Chondrocyte (in vitro differentiated cells): Measurements from ENCODE around the gene PDE11A. TPM values are rescaled to one million over a fixed set of nuclear protein-coding genes. Genes with fewer than 3 reads are reported as not detected.

ENCODE experiments used
- DNase-seq: peaks from one replicate; pipeline ENCODE4 v3.0.0; 2021; ENCODE audit warnings: mixed read lengths, low spot score
- H3K27ac Mint-ChIP-seq: one replicate; pipeline ENCODE4 v1.8.0; 2021; ENCODE audit warnings: mild to moderate bottlenecking, moderate library complexity, mixed read lengths; ENCODE audit not compliant: unreplicated experiment
- H3K27me3 Mint-ChIP-seq: 2 replicates; pipeline ENCODE4 v1.8.0; 2021; ENCODE audit warnings: low read depth, mixed read lengths
- H3K36me3 Mint-ChIP-seq: 2 replicates; pipeline ENCODE4 v1.8.0; 2021; ENCODE audit warnings: low read depth, mixed read lengths
- H3K4me1 Mint-ChIP-seq: 2 replicates; pipeline ENCODE4 v1.8.0; 2021; ENCODE audit warnings: low read depth, mild to moderate bottlenecking, mixed read lengths
- H3K4me3 Mint-ChIP-seq: one replicate; pipeline ENCODE4 v1.8.0; 2021; ENCODE audit warnings: mild to moderate bottlenecking, moderate library complexity, mixed read lengths; ENCODE audit not compliant: unreplicated experiment
- H3K9me3 Mint-ChIP-seq: 2 replicates; pipeline ENCODE4 v1.8.0; 2021; ENCODE audit warnings: low read depth, mixed read lengths
- CTCF ChIP-seq: fragments of 200-600 bp; sonication (generic); IDR thresholded peaks from 2 replicates; pipeline ENCODE4 v1.5.0; 2021; ENCODE audit warnings: antibody characterized with exemption, mild to moderate bottlenecking, moderate library complexity
- total RNA-seq: library from RNA; stranded (reverse); gene quantifications from 3 replicates; pipeline ENCODE4 v1.2.1, GENCODE V29; 2021

The PDE11A gene
- total RNA-seq, 1 donor from 2014 or later: 2.1 TPM

GRCh38 chr2:177606636-177607035 is 465.9 kb downstream of the PDE11A start:
- Mint-ChIP-seq H3K4me1 (peaks cover 16% of the 10 kb centered on the region), H3K9me3 (peaks cover 8% of the 10 kb centered on the region), H3K4me3 (no peak overlapping the region), H3K27ac (no peak overlapping the region), H3K27me3 (no peaks in the 10 kb centered on the region), H3K36me3 (no peaks in the 10 kb centered on the region)
- no peak for DNase-seq
- no peak for TF ChIP-seq CTCF

- Mint-ChIP-seq H3K27ac (no peak overlapping the region), H3K36me3 (no peaks in the 10 kb centered on the region), H3K4me1 (peaks cover 16% of the 10 kb centered on the region), H3K4me3 (peak overlapping the region; percentile 46), H3K27me3 (no peaks in the 10 kb centered on the region), H3K9me3 (peaks cover 8% of the 10 kb centered on the region)
- peak; percentile 91 for TF ChIP-seq CTCF
- DNase-seq: no peak
These were observed 468.1 kb downstream of the PDE11A start for GRCh38 chr2:177604271-177605065.

DNA sequence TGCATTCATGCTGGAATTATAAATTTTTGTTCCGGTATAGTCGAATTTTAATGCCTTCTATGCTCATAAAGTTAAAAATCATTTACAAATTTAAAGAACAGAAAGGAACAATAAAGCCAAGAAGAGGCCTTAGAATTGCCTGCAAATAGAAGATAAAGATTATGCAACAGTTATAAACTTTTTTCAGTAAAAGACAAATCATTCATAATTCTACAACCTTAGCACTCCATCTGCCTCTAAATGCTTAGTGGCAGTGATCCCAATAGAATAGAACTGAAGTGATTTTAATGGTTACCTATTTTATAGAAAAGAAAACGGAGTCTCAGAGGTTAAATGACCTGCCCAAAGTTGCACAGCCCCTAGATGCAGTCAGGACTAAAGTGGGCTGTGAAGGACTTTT is 468.8 kb downstream of the PDE11A start:
- Mint-ChIP-seq H3K4me3 (no peak overlapping the region), H3K36me3 (no peaks in the 10 kb centered on the region), H3K9me3 (peaks cover 4% of the 10 kb centered on the region), H3K27me3 (no peaks in the 10 kb centered on the region), H3K4me1 (peaks cover 16% of the 10 kb centered on the region), H3K27ac (no peak overlapping the region)
- no peak for DNase-seq
- TF ChIP-seq CTCF: no peak

DNA sequence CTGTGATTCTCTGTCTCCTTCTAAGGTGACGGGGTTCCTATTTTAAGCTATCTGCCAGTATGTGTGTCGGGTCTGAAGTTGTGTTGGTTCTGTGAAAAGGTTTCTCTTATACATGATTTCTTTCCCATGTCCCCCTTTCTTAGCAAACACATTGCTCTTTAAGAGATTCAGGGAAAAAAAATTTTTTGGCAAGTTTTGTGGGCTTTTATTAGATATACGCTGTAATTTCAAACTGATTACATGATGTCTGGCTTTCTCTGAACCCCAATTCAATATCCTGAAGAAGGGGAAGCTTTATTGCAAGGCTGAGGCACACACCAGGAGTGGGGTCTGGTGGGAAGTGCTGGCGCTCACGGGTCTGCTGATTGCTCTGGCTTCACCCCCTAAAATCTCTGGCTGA is 469.4 kb downstream of the PDE11A start:
- Mint-ChIP-seq H3K4me1 (peaks cover 19% of the 10 kb centered on the region), H3K9me3 (peaks cover 4% of the 10 kb centered on the region), H3K4me3 (no peak overlapping the region), H3K36me3 (no peaks in the 10 kb centered on the region), H3K27me3 (no peaks in the 10 kb centered on the region), H3K27ac (no peak overlapping the region)
- no peak for TF ChIP-seq CTCF
- no peak for DNase-seq

- DNase-seq: no peak
- Mint-ChIP-seq H3K4me1 (peaks cover 23% of the 10 kb centered on the region), H3K27ac (no peak overlapping the region), H3K36me3 (no peaks in the 10 kb centered on the region), H3K9me3 (peaks cover 2% of the 10 kb centered on the region), H3K27me3 (no peaks in the 10 kb centered on the region), H3K4me3 (no peak overlapping the region)
- TF ChIP-seq CTCF: no peak
These were observed 469.9 kb downstream of the PDE11A start for GRCh38 chr2:177602611-177603164.
